Measurements from ENCODE around the gene PPID. TPM values are rescaled to one million over a fixed set of nuclear protein-coding genes. Genes with fewer than 3 reads are reported as not detected.
A peak's percentile ranks its signal among the peaks of the same experiment; 100 is the strongest.

PPID gene
- total and polyA plus RNA-seq, 2 of the 4 experiments (the other 2 are of a cell fraction): 11.8 to 21.1 TPM

DNA sequence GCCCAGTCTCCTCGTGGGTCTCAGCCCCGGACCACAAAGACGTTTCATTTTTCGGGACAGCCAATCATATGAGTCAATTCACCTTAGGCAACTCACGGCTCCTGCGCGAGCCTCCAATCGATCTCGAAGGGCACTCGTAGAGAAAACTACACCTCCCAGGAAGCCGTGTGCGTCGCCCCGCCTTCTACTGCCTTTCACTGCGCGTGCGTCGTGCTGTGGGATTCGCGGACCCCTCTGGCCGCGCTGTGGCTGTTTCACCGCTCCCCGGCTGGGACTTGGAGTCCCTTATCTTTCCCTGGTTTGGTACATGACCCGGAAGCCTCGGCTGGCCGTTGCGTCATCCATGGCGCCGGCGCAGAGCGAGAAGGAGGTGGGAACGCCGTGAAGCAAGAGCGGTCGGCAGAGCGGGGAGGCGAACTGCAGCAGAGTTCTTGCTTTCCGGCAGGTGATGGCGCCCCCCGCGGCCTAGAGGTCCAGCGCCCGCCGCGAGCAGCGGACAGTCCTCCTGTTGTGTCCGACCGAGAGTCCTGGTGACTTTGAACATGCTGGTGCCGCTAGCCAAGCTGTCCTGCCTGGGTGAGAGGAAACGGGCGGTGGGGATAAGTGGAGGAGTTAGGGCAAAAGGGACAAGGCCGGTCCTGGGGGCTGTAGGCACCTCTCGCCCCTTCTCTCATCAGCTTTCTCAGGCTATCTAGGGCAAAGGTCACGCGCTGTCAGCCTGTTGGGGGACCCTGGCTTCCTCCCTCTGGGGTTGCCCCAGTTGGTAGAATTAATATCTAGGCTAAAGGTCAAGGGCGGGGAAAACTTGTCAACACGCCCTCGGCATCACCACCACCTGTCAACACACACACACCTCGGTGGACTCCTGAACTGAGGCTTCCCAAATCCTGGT is 51.0 kb downstream of the PPID start, which contains the start of gene ETFDH:
TSS of gene ETFDH (plus strand) at position 382 of the 892 bp plus-strand sequence. CDS start at position 543, 161 bp downstream.
- peak within 1 kb of the TSS; percentile 3; the same call in 1 of the 2 replicates for H2AK5ac ChIP-seq (ENCODE audit: low read depth, low read length)
- peak within 1 kb of the TSS; percentile 16 to 87; a peak in 3 of 4 replicates for H4K8ac ChIP-seq (ENCODE audit: low read depth in 2 of 2, low read length in 2 of 2)
- WGBS, 2 experiments (ENCODE audit: extremely low coverage in 2 of 2, insufficient read length in 1 of 2): 0% methylated on average over 46 of the region's 60 CpGs; no CpG with 5 or more reads in 1 of the 2 experiments
- peak within 1 kb of the TSS; percentile 69 for H2BK120ac ChIP-seq (ENCODE audit: low read depth, low read length)
- H2AFZ ChIP-seq (replicated peaks; ENCODE audit: low read length, poor library complexity): peak within 1 kb of the TSS; percentile 97
- peak within 1 kb of the TSS; percentile 12 for H3K18ac ChIP-seq (ENCODE audit: low read depth, low read length)
- ChIA-PET POLR2A (ENCODE audit: unreplicated experiment) (no interaction called here), CTCF (interaction anchor here (0.6 kb wide), 1 partner anchor 33 kb away, joined by 4 read pairs; no protein-coding TSS in a partner anchor)
- H2AK9ac ChIP-seq (replicated peaks; ENCODE audit: low read depth, low read length, poor library complexity): peak within 1 kb of the TSS; percentile 87
- no peaks in the 10 kb centered on the region for H4K20me1 ChIP-seq (ENCODE audit: insufficient read depth, low read length)
- peaks cover 8 to 32% of the 10 kb centered on the region in 2 experiments; a peak in 3 of 4 replicates for H3K79me1 ChIP-seq (ENCODE audit: low read depth in 1 of 2, low read length in 2 of 2)
- H3K23ac ChIP-seq (ENCODE audit: low read depth, low read length): peak within 1 kb of the TSS; percentile 78
- no peaks in the 10 kb centered on the region for H3K36me3 ChIP-seq (ENCODE audit: control insufficient read depth, insufficient read depth, low read length)
- no peaks in the 10 kb centered on the region for H3K9me1 ChIP-seq (ENCODE audit: insufficient read depth, low read length)
- peak within 1 kb of the TSS; percentile 65 for H3K4me3 ChIP-seq (ENCODE audit: insufficient read depth, low read depth, low read length)
- H2BK20ac ChIP-seq (ENCODE audit: low read depth, low read length): peak within 1 kb of the TSS; percentile 50; the same call in 1 of the 2 replicates
- H2BK5ac ChIP-seq (ENCODE audit: low read depth, low read length, poor library complexity, severe bottlenecking): peak within 1 kb of the TSS; percentile 73
- in situ Hi-C loops (cut with MboI; ENCODE audit: low sequenced_read_pairs) (no loop called here), intact Hi-C loops (cut with micrococcal nuclease) (loop anchor here (1.0 kb wide), 1 partner anchor 558 kb away; no protein-coding TSS in a partner anchor), dilution Hi-C loops (cut with HindIII; ENCODE audit: low sequenced_read_pairs, unreplicated experiment) (no loop called here)
- peak within 1 kb of the TSS; percentile 81 for H3K27ac ChIP-seq (ENCODE audit: insufficient read depth, low read length)
- H3K27me3 ChIP-seq (ENCODE audit: control insufficient read depth, insufficient read depth, low read length): no peaks in the 10 kb centered on the region
- peak within 1 kb of the TSS; percentile 96 for H3K4me2 ChIP-seq (ENCODE audit: low read depth, low read length)
- DNase-seq (peak; percentile 99), ATAC-seq (ENCODE audit: low read depth) (peak; percentile 90)
- peak; percentile 77; the same call in 1 of the 2 replicates for TF ChIP-seq MAZ (IDR thresholded peaks at IDR 0.05; ENCODE audit: borderline replicate concordance, low read depth, low read length)
- TF ChIP-seq, protein P1, sequence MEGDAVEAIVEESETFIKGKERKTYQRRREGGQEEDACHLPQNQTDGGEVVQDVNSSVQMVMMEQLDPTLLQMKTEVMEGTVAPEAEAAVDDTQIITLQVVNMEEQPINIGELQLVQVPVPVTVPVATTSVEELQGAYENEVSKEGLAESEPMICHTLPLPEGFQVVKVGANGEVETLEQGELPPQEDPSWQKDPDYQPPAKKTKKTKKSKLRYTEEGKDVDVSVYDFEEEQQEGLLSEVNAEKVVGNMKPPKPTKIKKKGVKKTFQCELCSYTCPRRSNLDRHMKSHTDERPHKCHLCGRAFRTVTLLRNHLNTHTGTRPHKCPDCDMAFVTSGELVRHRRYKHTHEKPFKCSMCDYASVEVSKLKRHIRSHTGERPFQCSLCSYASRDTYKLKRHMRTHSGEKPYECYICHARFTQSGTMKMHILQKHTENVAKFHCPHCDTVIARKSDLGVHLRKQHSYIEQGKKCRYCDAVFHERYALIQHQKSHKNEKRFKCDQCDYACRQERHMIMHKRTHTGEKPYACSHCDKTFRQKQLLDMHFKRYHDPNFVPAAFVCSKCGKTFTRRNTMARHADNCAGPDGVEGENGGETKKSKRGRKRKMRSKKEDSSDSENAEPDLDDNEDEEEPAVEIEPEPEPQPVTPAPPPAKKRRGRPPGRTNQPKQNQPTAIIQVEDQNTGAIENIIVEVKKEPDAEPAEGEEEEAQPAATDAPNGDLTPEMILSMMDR (conservative IDR thresholded peaks at IDR 0.05; ENCODE audit: low read depth, low read length): peak; percentile 62
- no peak for TF ChIP-seq NFE2L2 (IDR thresholded peaks at IDR 0.05; ENCODE audit: low read depth, low read length)
- TF ChIP-seq, protein P2, sequence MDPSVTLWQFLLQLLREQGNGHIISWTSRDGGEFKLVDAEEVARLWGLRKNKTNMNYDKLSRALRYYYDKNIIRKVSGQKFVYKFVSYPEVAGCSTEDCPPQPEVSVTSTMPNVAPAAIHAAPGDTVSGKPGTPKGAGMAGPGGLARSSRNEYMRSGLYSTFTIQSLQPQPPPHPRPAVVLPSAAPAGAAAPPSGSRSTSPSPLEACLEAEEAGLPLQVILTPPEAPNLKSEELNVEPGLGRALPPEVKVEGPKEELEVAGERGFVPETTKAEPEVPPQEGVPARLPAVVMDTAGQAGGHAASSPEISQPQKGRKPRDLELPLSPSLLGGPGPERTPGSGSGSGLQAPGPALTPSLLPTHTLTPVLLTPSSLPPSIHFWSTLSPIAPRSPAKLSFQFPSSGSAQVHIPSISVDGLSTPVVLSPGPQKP (IDR thresholded peaks at IDR 0.05; ENCODE audit: borderline replicate concordance, low read depth, low read length): peak; percentile 33; the same call in 1 of the 2 replicates
- TF ChIP-seq RAD21 (IDR thresholded peaks at IDR 0.05; ENCODE audit: low read length): peak; percentile 46
- peak; percentile 99 for TF ChIP-seq CEBPB (IDR thresholded peaks at IDR 0.05; ENCODE audit: low read depth, low read length)
- TF ChIP-seq, protein P3, sequence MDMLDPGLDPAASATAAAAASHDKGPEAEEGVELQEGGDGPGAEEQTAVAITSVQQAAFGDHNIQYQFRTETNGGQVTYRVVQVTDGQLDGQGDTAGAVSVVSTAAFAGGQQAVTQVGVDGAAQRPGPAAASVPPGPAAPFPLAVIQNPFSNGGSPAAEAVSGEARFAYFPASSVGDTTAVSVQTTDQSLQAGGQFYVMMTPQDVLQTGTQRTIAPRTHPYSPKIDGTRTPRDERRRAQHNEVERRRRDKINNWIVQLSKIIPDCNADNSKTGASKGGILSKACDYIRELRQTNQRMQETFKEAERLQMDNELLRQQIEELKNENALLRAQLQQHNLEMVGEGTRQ (IDR thresholded peaks at IDR 0.05; ENCODE audit: low read depth, low read length): peak; percentile 19; the same call in 1 of the 2 replicates
- TF ChIP-seq SMC3 (IDR thresholded peaks at IDR 0.05; ENCODE audit: low read depth, low read length): no peak; the same call in 1 of the 2 replicates
- H3K9ac ChIP-seq (ENCODE audit: low read depth, low read length): peak within 1 kb of the TSS; percentile 82
- no TSS peak for BruUV-seq (replicated peaks)
- no peak within 1 kb of the TSS for H2BK15ac ChIP-seq (ENCODE audit: low read depth, low read length)
- H3K56ac ChIP-seq (ENCODE audit: extremely low read depth, insufficient read depth, low read length): peak within 1 kb of the TSS; percentile 69
- no peaks in the 10 kb centered on the region for H3K4me1 ChIP-seq (ENCODE audit: control insufficient read depth, insufficient read depth, low read length)
- peak within 1 kb of the TSS; percentile 80 for H3K4ac ChIP-seq (ENCODE audit: low read depth, low read length)
- H4K5ac ChIP-seq (ENCODE audit: low read depth, low read length): 0 out of 2 replicates have a peak within 1 kb of the TSS, but pooled peaks have one; percentile 3
- peak within 1 kb of the TSS; percentile 82 for H3K14ac ChIP-seq (replicated peaks; ENCODE audit: low read depth, low read length)
- H4K91ac ChIP-seq (ENCODE audit: insufficient read depth, low read depth, low read length): peak within 1 kb of the TSS; percentile 65
- no peaks in the 10 kb centered on the region for H3K9me3 ChIP-seq (ENCODE audit: control insufficient read depth, insufficient read depth, low read length)

Data from IMR-90 (cell line).